Measurements from ENCODE around the gene IDH1.

Gene IDH1

DNA sequence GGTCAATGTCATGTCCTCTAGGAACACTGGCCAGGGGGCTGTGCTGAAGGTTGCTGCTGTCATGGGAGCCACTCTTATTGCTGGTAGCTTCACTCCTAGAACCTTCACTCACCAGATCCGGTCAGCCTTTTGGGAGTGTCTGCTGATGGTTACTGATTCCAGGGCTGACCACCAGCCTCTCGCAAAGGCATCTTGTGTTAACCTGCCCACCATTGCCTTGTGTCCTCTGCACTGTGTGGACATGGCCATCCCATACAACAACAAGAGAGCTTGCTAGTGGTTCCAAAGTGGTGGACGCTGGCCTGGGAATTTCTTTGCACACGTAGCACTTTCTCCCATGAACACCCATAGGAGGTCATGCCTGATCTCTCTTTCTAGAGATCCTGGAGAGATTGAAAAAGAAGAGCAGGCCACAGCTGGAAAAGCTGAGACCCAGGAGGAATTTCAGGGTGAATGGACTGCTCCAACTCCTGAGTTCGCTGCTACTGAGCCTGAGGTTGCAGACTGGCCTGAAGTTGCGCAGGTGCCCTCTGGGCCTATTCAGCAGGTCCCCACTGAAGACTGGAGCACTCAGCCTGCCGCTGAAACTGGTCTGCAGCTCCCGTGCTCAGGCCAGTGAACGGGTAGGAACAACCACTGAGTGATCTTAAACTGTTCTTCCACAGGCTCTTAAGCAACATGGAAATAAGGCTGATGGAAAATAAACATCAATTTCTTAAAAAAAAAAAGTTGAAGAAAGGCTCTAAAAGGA, 46.4 kb downstream of the IDH1 start:
- no peak for DNase-seq

DNA sequence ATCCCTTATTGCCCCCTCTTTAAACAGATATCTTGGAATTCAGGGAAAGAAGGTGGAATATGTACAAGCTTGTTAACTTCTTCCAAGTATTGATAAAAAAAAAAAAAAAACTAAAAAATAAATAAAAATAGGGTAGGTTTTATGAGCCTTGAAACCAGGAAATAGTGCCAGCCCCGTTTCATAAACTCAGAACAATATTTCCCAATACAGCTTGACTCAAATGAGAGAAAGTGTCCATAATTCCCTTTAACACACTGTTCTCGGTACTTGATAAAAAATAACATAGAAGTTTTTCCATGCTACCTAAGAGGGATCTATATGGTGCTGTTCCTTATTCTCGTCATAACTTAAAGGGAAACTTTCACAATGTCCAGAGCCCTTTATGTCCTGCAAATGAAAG, 47.1 kb downstream of the IDH1 start:
- no peak for DNase-seq

DNA sequence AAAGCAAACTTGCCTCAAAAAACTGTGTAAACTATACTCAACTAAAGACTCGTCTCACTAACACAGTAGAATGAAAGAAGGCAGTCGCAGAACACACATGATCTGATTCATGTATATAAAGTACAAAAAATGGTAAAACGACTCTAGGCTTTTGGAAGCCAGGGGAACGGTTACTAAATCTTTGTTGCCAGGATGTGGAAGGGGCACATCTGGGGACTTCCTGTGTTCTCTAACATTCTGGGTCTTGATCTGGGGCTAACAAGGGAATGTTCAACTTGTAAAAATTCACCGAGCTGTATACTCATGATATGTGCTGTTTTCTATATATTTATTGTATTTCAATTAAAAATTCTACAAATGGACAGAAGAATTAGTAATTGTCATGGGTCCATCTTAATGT, 50.7 kb downstream of the IDH1 start:
- DNase-seq, result no peak

DNA sequence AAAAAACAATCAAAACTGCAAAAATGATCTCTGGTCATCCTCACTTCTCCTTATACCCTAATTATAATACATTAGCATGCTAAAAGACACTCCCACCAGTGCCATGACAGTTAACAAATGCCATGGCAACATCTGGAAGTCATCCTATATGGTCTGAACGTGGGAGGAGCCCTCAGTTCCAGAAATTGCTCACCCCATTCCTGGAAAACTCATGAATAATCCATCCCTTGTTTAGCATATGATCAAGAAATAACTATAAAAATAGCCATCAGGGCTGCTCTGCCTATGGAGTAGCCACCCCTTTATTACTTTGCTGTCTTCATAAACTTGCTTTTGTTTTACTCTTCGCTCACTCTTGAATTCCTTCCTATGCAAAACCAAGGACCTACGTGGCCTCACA, 59.3 kb downstream of the IDH1 start:
- DNase-seq, result no peak

DNA sequence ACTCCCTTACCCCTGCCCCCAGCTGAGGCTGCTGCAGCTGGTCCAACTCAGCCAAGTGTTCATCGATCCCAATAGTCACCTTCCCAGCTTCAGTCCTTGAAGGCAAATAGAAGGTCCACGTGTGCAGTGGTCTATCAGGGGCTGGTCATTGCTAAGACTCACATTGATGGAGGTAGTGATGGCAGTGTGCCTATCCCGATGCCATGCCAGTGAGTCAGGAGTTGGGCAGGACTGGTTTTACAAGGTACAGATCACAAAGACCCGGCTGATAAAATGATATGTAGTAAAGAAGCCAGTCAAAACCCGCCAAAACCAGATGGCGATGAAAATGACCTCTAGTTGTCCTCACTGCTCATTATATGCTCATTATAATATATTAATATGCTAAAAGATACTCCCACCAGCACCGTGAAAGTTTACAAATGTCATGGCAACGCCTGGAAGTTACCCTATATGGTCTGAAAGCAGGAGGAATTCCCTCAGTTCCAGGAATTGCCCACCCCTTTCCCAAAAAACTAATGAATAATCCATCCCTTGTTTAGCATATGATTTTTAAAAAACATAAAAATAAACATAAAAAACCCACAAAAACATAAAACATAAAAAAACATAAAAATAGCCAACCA, 62.1 kb downstream of the IDH1 start:
- DNase-seq, result no peak

DNA sequence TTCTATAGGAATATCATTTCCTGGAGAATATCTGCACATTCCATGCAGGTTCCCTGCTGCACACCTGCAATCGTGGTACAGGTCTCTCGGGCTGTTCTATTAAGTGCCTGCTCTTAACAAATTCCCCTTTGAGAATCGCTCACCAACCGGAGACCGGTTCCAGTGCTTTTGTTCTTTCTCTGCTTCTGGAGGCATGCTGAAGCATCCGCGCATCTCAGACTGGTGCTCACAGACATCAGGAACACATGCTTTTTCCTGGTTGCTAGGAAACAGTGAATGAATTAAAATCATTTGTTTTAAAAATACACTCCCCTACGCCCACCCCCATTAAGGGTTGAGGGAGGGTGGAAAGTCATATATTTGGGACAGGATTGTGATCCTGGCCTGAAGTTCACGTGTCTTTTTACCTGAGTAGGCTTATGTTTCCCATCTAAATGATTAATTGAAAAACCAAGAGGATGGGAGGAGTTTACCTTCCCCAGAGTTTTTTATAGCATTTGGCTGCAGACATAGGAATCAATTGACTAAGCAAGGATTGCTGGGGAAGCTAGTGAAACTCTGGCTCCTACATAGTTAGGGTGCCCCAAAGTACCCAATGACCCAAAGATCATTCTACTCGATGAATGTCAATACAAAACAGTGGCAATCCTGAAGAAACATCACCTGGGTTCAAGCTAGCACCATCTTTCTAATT, 64.9 kb downstream of the IDH1 start, which contains the start of gene C2orf80:
Gene C2orf80, minus strand, starts transcription at position 221 of the 694 bp plus-strand sequence. CDS start 3,044 bp downstream, outside the sequence.
- DNase-seq, result no peak

DNA sequence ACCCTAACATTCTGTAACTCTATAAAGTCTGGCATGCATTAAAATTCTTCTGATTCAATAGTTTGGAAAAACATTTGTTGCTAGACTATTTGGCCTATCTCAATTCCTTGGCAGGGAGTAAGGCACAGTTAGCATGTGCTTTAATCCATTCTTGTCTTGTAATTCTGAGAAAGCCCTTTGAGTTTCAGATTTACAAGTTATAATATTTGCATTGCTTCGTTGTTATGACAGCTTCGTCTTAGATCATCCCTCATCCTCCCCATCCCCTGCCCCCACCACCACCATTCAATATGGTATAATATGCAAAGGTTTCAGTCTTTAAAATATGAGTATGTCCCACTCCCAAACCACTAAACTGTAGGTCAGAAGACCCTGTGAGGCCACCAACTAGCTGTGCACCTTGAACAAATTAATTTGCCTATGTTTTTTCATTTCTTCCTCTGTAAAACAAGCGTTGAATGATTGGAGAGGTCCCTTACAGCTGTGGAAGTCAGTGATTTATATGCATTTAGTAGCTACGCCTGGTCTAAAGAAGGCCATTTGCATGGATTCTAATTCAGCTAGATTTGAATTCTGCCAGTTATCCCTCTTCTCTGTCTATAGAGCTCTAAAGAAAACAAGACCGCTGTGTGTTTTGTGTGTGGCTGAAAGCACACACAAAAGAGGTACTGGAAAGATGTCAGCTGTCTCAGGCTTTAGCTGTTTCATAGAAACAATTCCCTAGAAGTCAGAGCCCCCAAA, 65.6 kb downstream of the IDH1 start:
- DNase-seq, result no peak

DNA sequence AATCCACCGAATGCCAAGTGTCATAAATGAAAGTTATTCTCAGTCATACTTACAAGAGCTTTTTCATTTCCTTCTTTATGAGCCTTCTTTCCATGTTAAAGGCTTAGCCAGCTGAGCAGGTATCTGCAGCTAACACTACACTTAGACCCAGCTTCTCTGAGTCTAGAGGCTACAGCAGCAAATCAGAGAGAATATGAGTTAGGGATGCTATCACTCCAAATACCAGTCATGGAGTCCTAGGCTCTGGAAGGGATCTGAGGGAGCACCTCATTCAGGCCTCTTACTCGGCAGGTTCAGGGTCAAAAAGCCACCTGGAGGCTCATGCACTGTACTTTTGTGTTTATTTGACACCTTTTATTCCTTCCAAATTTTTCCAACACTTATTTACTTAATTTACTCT, 68.0 kb downstream of the IDH1 start:
- no peak for DNase-seq

DNA sequence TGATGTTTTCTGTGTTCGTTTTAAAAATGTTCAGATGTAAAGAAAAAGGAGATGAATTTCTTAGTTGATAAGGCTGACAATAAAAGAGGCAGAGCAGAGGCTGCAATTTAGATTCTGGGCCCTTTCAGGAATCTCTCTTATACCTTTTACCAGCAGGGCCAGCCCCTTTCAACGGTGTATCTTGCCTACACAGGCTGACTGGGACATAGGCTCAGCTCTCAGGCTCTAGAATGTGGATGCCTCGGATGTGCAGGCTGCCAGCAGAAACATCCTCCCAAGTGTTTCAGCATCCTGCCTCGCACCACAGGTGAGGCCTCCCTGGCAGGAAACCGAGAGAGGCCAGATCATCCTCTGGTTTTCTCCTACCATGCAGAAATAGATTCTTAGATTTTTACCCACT, 68.4 kb downstream of the IDH1 start:
- DNase-seq, result no peak

Measured in effector CD4-positive, alpha-beta T cell (primary cell).